HG02981 (cell line): ENCODE data around the gene PTX3.

Experiments
- ATAC-seq: cut with Tn5 transposase; IDR thresholded peaks from one replicate; pipeline ENCODE4 v1.9.1; 2021; ENCODE audit warnings: mild to moderate bottlenecking, moderate library complexity; ENCODE audit not compliant: unreplicated experiment

PTX3 gene

DNA sequence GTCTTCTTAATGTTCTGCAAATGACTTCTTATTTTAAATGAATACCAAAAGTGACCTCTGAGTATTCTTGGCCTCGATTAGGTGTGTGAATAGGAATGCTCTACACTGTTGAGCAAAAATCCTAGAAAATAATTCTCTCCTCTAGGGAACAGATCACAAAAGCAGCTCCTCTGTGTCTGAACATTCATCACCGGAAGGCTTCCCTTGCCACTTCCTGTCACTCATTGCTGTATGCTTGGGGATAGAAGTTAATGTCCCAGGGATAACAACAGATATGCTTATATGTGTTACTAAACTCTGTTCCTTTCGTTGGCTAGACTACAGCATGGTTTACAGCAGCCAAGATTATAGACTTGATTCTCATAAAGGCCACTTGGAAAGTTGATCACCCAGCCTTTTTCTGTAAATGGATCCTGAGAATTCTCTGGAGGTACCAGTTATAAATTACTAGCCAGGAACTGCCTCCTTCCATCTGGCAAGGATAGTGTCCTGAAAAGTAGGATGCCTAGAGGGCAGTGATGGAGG is 16.0 kb upstream of the PTX3 start:
- no peak for ATAC-seq

DNA sequence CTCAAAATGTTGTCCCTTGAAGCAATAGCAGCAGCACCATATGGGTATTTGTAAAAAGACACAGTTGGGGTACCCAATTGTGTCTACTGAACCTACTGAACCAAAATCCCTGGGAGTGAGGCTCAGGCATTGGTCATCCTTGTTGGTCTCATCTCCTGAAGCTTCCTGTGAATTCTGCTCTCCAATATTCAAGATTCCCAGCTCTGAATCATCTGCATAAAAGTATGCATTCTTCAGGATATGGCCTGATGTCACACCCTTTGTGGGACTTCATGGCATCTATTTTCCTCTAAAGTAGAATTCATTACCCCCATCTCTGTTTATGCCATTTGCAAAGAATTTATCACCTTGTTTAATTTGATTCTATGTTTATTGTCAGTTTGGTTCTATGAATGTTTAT is 13.3 kb upstream of the PTX3 start:
- ATAC-seq: no peak

DNA sequence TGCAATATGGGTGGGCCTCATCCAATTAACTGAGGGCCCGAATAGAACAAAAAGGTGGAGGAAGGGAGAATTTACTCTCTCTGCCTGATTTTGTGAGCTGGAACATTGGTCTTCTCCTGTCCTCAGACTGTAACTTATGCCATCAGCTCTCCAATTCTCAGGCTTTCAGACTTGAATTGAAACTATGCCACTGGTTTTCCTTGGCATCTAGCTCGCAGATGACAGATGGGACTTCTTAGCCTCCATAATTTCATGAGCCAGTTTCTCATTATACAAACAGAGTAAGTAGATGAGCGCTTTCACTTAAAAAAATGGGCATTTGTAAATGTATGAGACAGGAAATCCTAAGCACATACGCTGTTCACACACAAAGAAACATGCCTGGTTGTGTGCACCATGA is 8.7 kb upstream of the PTX3 start:
- no peak for ATAC-seq

DNA sequence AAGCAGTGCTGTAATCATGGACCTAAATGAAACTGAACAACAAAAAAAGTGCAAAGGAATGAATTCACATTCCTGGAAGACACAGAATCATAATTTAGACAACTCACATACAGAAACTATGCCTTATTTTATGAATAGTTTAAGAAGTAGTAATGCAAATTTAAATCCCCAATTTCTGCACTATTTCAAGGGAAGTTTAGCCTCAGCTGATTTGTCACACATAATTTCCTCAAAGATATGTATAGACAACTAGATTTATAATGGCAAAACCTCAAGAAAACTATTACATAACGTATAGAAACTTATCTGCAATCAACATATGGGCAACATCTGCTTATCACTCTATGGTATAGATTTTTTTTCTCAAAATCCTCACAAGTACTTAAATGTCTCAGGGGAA is 7.8 kb upstream of the PTX3 start:
- ATAC-seq: no peak

DNA sequence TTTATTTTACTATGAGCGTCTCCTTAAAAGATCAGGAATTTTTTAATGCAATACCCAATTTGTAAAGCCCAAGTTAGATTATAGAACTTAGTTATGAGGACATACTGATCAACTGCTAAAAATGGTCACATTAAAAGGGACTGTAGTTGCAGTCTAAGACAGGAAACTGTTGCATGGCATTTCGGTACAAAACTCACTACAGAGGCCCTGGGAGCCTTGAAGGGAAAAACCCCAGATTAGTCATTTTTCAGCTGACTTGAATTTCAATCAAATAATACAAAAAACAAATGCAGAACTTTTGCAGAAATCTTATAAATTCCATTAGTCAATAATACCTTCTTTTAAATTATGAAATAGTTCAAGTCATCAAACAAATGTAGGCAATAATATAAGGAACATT is 6.9 kb upstream of the PTX3 start:
- no peak for ATAC-seq

DNA sequence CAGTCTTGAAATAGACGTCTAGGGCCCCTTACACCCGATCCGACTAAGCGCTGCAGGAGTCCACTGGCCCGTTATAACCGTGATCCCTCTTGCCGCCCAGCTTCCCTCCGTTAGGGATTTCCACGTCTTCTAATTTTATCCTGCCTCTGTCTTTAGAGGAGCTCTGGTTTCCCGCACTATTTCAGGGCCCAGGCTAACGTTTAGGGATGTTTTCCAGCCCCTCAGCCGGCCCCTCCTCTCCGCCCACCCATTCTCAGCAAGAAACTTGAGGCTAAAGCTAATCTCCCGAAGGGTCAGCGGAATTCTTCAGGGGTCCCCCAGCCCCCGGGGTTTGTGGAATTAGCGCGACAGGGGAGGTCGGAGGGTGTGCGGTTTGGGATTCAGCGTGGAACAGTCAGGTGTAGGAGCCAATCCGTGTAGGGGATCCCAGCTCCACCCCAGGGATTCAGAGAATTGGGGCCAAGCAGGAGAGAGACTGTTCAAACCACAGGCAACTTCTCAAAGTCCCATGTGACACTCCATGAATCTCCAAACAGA is 1.6 kb downstream of the PTX3 start:
- ATAC-seq: no peak

DNA sequence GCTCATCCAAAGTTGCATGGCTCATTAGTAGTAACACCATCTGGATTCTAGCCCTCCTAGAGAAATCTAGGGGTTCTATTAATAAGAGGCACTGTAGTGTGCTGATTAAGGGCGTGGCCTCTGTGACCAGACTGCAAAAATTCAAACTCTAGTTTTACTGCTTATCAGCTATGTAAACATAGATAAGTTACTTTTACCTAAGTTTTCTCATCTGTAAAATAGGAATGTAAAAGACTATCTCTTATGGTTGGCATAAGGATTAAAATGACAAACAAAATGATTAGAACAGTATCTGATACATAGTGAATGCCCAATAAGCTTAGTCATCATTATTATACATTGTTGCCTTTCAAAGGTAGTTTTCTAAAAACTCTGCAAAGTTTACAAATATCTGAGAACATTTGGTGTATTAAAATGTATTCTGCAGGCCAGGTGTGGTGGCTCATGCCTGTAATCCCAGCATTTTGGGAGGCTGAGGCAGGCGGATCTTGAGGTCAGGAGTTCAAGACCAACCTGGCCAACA is 4.5 kb downstream of the PTX3 start:
- no peak for ATAC-seq

DNA sequence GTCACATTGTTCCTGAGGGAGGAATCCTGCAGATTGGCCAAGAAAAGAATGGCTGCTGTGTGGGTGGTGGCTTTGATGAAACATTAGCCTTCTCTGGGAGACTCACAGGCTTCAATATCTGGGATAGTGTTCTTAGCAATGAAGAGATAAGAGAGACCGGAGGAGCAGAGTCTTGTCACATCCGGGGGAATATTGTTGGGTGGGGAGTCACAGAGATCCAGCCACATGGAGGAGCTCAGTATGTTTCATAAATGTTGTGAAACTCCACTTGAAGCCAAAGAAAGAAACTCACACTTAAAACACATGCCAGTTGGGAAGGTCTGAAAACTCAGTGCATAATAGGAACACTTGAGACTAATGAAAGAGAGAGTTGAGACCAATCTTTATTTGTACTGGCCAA is 6.1 kb downstream of the PTX3 start:
- ATAC-seq: no peak

DNA sequence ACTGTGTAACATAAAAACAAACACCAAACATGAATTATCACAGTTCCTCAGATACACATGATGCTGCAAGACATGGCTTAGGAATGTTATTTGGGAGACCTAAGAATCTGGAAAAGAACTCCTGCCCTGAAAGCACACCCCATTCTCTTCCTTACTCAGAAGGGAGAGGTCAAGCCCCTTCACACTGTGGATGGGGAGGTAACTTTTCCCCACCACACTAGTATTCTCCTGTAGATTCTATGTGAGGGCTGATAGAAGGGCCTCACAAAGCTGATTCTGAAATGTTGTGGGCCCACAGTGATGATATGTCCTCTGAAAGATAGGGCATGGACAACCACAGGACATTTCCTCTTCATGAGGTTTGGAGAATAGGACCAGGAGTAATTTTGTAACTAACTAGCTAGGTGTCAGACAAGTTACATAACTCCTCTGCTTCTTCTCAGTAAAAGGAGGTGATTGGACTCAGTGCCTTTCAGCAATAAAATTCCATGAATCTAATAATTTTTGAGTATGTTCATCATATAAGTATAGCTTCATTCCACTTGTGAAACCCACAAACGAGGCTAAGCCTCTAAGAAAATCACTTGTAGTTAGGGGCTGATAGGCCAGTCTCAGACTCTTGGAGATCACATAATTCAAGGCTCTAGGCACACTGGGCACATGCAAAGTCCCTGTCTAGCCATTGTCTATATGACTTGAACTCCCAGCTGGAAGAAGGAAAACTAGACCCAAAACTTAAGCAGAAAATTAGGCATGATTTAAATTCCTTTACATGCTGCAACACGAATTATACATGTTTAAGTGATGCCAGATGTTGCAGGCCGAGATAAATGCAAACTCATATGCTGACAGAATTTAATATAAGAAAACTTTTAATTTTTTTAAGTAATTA is 7.5 kb downstream of the PTX3 start:
- no peak for ATAC-seq

DNA sequence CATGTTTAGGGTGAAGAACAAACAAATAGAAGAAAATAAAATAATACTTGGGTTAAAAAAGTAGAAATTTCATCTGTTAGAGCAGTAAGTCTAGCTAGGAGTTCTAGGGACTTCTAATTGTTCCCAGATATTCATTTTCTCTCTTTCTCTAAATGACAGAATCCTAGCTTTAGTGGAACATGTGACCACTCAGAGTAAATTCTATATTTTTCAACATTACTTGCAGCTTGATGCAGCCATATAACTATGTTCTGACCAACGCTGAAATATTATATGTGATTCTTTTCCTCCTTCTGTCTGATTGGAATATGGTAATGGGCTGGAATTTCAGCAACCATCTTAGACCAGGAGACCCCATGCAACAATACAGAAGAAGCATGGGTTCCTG is 8.1 kb downstream of the PTX3 start:
- no peak for ATAC-seq

DNA sequence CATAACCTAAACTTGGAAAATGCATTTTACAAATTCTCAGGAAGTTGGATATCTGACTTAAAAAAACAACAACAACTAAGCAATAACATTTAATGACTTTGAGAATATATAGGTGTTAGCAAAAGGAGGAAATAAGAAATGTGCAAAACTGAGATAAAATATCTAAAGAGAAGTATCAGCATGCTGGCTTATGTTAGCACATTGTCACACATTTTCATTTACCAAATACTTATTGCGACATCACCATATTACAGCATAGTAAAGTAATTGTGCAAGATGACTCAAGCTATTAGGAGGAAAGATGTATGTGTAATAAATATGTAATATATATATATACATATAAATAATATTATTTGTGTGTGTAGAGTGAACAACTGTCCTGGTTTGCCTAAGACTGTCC is 9.2 kb downstream of the PTX3 start:
- no peak for ATAC-seq

DNA sequence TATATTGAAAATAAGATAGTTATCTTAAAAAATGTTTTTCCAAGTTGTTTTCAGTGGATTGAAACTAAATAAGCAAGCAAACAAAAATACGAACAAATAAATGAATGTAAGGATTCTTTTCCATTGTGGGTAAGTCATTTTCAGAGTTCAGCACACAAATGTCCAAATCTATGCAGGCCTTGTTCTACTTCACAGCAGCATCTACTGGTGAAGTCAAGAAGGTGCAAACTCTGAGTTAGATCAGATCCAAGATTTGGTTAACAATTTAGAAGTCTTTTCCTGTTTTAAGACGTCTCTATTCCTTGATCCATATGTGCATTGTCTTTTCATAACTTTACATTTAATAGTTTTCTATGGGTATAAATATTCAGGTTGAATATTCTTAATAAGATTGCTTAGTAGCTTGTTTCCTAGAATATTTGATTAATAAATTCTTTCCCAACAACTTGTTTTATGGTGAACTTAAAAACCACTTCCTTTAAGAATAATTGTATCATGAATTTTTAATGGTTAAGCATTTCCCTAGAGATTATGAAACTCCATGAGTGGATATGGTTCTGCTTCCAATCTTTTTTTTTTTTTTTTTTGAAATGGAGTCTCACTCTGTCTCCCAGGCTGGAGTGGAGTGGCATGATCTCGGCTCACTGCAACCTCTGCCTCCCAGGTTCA is 10.5 kb downstream of the PTX3 start:
- ATAC-seq: no peak

DNA sequence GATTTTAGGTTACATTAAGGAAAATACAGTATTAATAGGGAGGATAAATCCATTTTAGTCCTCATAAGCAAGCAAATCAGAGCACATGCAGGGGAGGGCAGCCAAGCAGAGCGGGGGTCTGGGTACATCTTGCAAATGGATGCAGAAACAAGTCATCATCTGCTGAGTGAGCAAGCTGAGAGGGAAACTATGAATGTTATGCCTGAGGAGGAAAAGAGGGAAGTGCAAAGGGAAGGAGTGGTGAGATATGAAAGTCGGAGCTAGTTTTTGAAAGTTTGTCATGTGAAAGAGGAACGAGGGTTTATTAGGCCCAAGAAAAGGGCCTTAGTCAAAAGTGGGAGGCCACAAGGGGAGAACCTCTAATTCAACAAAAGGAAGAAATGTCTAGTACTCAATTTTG is 15.4 kb downstream of the PTX3 start:
- ATAC-seq: no peak

DNA sequence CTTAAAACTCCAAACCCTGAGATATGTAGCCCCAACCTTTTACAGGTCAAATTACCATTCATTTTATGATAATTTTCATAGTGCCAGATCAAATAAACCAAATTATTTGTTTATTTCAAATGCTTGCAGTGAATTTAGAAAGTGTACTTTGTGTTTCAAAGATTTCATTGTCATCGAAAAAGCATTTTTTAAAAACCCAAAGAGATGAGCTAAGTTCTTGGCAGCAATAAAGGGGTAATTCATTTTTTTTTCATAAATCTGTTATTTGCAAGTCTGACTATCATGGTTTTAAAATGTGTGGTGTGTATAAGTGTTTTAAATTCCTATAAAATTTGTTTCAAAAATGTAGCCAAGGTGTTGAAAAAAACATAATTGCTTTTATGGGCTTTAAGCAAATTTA is 17.2 kb downstream of the PTX3 start:
- ATAC-seq: no peak

DNA sequence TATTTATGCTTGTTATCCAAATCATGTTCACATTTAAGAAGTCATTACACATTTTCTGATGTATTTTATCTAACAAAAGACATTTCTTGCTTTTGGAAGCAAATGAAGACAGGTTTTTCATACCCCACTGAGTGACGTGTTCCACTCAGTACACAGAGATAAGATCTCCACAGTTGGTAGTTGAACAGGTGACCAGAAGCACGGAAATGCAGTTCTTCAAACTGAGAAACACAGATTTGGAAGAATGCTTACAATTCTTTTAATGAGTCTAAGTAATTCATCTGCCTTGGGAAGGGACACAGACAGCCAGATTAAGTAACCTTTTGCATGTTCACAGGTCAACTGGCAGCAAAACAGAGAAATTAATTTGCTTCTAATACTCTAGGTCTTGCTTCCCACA is 23.1 kb downstream of the PTX3 start:
- ATAC-seq: no peak

DNA sequence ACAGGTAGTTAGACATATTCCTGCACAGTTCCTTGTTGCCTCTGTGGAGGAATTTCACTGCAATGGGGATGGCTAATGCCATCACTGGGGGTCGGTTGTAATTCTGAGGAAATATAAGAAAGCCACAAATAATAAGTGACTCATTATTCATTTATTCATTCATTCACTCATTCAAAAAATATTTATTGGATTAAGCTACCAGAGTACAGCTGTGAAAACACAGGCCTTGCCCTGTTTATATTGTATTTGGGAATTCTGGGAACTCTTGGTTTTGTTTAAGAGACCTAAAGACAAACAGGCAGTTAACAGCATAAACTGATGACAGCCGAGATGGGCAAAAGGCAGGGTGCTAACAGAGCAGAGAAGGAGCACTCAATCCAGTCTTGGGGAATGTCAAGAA is 23.6 kb downstream of the PTX3 start:
- no peak for ATAC-seq

DNA sequence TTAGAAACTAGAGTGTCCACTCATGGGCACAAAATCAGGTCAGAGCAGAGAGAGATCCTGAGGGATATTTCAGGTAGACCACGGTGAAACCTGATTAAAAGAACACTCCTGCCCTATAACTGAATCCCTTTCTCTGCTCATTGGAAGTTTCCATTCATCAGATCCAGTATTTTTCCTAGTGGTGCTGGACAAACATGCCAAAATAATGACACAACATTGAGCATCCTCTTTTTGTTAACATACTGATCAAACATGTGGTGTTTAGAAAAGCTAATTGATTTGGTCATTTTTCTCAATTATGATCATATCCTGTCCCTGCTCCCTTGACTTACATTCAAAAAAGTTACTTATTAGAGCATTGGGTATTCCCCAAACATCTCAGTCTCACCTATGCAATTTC is 27.2 kb downstream of the PTX3 start:
- ATAC-seq: no peak

DNA sequence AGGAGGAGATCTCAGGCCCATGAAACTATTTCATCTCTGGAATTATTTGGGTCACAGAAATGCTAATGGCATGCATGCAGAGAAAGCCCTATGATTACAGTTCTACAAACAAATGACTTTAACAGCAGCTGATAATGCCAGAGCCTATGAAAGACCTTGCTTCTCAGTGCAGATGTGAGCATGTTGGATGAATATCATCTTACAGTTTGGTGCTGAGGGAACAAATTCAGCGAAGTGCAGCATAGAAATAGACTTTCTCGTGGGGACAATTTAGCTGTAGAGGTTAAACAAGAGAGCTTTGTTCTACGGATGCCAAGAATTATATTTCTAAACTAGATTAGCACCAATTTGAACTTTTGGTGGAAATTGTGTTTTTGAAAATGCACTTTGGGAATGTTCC is 27.7 kb downstream of the PTX3 start:
- ATAC-seq: no peak

DNA sequence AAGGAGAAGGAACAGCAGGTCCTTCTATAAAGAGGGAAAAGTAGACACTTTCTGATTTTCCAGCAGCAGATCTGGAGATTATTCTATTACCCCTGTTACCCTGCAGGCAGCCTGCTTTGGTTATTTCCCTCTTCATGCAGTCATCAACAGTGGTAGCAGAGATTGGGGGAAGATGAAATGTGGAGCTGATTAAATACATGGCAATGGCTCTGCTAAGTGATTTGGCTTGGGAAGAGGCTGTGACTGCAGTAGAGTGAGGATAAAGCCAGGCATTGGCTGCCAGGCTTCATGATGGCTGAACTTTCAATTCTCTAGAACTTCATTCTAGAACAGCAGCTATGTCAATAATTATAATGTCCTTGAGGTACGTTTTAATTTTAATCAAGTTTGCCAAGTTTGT is 29.1 kb downstream of the PTX3 start:
- no peak for ATAC-seq

DNA sequence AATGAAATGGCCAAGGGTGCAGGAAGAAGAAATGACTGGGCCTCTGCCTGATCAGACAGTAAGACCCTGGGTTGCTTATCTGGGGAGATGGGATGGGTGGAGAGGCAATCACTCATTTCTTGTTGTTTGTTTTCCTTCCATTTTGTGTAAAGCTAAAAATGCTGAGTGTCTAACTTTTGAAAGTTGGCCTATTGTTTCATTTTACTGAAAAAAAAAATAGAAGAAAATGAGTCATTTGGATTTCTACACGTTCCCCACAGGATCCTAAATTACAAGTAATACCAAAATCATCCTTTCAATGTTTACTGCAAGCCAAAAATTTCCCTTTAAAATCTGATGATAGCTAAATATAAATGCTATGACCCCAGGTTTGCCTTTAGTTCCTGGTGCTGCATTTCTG is 30.6 kb downstream of the PTX3 start:
- ATAC-seq: no peak

DNA sequence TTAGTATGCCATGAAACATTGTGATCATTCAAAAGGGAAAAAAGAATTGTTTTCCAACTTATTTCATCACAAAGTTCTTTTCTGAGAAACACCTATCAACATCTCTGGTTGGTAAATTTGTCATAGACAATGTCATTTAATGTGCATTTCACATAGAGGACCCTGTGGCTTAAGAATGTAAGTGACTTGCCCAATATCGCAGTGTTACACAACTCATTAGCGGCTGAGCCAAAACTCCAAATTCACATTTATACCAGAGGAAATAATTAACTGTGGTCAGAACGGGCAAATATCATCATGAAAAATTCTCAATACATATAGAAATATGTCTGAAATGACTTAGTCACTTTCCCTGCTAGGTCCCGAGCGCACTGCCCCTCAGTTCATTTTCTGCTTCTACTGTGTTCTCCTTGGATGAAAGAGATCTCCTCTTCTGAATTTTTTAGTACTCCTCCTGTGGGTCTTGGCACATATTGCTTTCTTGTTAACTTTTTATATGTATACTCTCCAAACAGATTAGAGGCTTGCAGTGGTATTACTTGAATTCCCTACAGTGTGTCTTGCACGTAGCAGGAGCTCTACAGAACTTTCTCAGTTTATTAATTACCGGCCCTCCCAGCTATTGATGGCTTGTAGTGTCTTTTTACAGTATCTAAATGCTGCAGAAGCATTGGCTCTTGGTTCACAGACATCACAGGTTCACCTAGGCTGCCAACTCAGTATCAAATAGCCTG is 33.1 kb downstream of the PTX3 start:
- no peak for ATAC-seq
